ENCODE results near the gene CHST12. TPM values are rescaled to one million over a fixed set of nuclear protein-coding genes. Genes with fewer than 3 reads are reported as not detected.

CHST12 gene
- total and polyA plus RNA-seq, 2 of the 4 experiments (the other 2 are of a cell fraction), result 3.8 to 27.0 TPM

DNA sequence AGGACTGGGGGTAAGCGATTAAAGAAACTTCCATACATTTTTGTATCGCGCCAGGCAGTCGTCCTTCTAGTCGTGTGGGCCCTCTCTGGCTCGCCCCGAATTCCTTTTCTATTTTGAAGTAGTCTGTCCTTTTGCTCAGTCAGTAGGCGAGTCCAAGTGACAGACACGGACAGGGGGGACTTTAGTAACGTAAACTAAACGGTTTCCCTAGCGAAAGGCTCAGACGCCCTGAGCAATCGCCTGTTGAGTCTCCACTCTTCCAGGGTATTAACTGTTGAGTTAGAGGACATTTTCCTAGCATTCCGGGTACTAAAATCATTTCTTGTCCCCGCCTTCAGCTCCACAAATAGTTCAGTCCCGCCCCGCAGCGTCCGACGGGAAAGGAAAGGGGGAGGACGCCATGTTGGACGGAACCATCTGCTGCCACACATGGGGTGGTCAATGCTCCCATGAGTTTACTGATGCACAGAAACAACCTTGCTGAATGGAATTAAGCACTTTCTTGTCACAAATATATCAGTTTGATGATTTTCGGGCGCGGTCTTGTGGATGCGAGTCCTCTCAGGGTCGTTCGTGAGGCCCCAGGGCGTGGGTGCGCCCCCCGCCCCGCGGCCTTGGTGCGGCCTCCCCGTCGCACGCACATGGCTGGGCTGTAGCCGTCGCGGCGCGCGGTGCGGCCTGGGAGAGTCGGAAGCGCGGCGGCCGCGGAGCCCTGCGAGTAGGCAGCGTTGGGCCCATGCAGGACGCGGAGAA is 49.0 kb upstream of the CHST12 start, which contains the start of gene EIF3B (continued):
- TF ChIP-seq CEBPB (IDR thresholded peaks at IDR 0.05; ENCODE audit: low read depth, low read length), result no peak
- TF ChIP-seq RAD21 (IDR thresholded peaks at IDR 0.05; ENCODE audit: low read length), result no peak

DNA sequence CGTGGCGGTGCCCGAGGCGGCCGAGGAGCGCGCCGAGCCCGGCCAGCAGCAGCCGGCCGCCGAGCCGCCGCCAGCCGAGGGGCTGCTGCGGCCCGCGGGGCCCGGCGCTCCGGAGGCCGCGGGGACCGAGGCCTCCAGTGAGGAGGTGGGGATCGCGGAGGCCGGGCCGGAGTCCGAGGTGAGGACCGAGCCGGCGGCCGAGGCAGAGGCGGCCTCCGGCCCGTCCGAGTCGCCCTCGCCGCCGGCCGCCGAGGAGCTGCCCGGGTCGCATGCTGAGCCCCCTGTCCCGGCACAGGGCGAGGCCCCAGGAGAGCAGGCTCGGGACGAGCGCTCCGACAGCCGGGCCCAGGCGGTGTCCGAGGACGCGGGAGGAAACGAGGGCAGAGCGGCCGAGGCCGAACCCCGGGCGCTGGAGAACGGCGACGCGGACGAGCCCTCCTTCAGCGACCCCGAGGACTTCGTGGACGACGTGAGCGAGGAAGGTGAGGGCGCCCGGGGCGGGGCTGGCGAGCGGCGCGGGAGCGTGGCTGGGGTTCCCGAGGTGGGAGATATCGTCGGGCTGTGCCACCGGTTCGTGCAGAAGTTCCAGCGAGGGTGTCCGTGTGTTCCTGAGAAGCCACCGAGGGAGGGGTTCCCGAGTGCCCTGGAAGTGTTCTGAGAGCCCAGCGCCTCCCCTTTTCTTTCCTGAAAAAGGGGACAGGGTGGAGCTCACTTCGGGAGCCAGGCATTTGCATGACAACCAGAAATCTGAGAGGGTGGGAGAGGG is 48.3 kb upstream of the CHST12 start:
- H3K27me3 ChIP-seq (ENCODE audit: control insufficient read depth, insufficient read depth, low read length), result no peaks in the 10 kb centered on the region
- peak overlapping the region; percentile 33 to 40; a peak in 2 of 4 replicates for H4K8ac ChIP-seq (ENCODE audit: low read depth in 2 of 2, low read length in 2 of 2)
- H2AK9ac ChIP-seq (replicated peaks; ENCODE audit: low read depth, low read length, poor library complexity), result peak overlapping the region; percentile 99
- peak overlapping the region; percentile 76 for H2AK5ac ChIP-seq (ENCODE audit: low read depth, low read length)
- H2BK120ac ChIP-seq (ENCODE audit: low read depth, low read length), result no peak overlapping the region
- intact Hi-C loops (cut with micrococcal nuclease), result no loop called here
- H2BK20ac ChIP-seq (ENCODE audit: low read depth, low read length), result no peak overlapping the region
- no peak overlapping the region for H2BK15ac ChIP-seq (ENCODE audit: low read depth, low read length)
- H3K23ac ChIP-seq (ENCODE audit: low read depth, low read length), result peak overlapping the region; percentile 82
- H4K5ac ChIP-seq (ENCODE audit: low read depth, low read length), result peak overlapping the region; percentile 10; the same call in 1 of the 2 replicates
- ATAC-seq (ENCODE audit: low read depth) (peak; percentile 5), DNase-seq (no peak)
- H4K20me1 ChIP-seq (ENCODE audit: insufficient read depth, low read length), result peaks cover 54% of the 10 kb centered on the region
- peaks cover 16% of the 10 kb centered on the region for H3K9me1 ChIP-seq (ENCODE audit: insufficient read depth, low read length)
- dilution Hi-C loops (cut with HindIII; ENCODE audit: low sequenced_read_pairs, unreplicated experiment), result no loop called here
- 0% methylated on average over 36 of the region's 92 CpGs; no CpG with 5 or more reads in 1 of the 2 experiments for WGBS, 2 experiments (ENCODE audit: extremely low coverage in 2 of 2, insufficient read length in 1 of 2)
- H3K36me3 ChIP-seq (ENCODE audit: control insufficient read depth, insufficient read depth, low read length), result peaks cover 10% of the 10 kb centered on the region
- peak overlapping the region; percentile 48 for H2BK5ac ChIP-seq (ENCODE audit: low read depth, low read length, poor library complexity, severe bottlenecking)
- peak overlapping the region; percentile 80 for H3K4ac ChIP-seq (ENCODE audit: low read depth, low read length)
- H3K56ac ChIP-seq (ENCODE audit: extremely low read depth, insufficient read depth, low read length), result peak overlapping the region; percentile 56
- peaks cover 6% of the 10 kb centered on the region for H3K4me1 ChIP-seq (ENCODE audit: control insufficient read depth, insufficient read depth, low read length)
- TF ChIP-seq CTCF (conservative IDR thresholded peaks at IDR 0.05; ENCODE audit: low read depth, low read length), result no peak
- TF ChIP-seq BHLHE40 (IDR thresholded peaks at IDR 0.05; ENCODE audit: low read depth, low read length), result no peak
- TF ChIP-seq MXI1 (IDR thresholded peaks at IDR 0.05; ENCODE audit: borderline replicate concordance, low read depth, low read length), result 0 out of 2 replicates have a peak, but pooled peaks have one; percentile 14
- H3K27ac ChIP-seq (ENCODE audit: insufficient read depth, low read length), result peak overlapping the region; percentile 96
- peak overlapping the region; percentile 55 for H3K4me3 ChIP-seq (ENCODE audit: insufficient read depth, low read depth, low read length)
- no peak overlapping the region for H3K18ac ChIP-seq (ENCODE audit: low read depth, low read length)
- H3K4me2 ChIP-seq (ENCODE audit: low read depth, low read length), result peak overlapping the region; percentile 91
- peak overlapping the region; percentile 53 for H3K14ac ChIP-seq (replicated peaks; ENCODE audit: low read depth, low read length)
- BruUV-seq (replicated peaks), result no TSS peak
- in situ Hi-C loops (cut with MboI; ENCODE audit: low sequenced_read_pairs), result no loop called here
- CTCF ChIA-PET, result no interaction called here
- H4K91ac ChIP-seq (ENCODE audit: insufficient read depth, low read depth, low read length), result peak overlapping the region; percentile 65
- POLR2A ChIA-PET (ENCODE audit: unreplicated experiment), result no interaction called here
- peaks cover 2 to 48% of the 10 kb centered on the region in 2 experiments; a peak in 3 of 4 replicates for H3K79me1 ChIP-seq (ENCODE audit: low read depth in 1 of 2, low read length in 2 of 2)
- no peaks in the 10 kb centered on the region for H3K9me3 ChIP-seq (ENCODE audit: control insufficient read depth, insufficient read depth, low read length)
- H2AFZ ChIP-seq (replicated peaks; ENCODE audit: low read length, poor library complexity), result peak overlapping the region; percentile 95
- peak overlapping the region; percentile 95 for H3K9ac ChIP-seq (ENCODE audit: low read depth, low read length)

Measured in IMR-90 (cell line).